ENCODE data around the gene IRF3. TPM values are rescaled to one million over a fixed set of nuclear protein-coding genes. Genes with fewer than 3 reads are reported as not detected.
A peak's percentile ranks its signal among the peaks of the same experiment; 100 is the strongest.

IRF3 gene, protein sequence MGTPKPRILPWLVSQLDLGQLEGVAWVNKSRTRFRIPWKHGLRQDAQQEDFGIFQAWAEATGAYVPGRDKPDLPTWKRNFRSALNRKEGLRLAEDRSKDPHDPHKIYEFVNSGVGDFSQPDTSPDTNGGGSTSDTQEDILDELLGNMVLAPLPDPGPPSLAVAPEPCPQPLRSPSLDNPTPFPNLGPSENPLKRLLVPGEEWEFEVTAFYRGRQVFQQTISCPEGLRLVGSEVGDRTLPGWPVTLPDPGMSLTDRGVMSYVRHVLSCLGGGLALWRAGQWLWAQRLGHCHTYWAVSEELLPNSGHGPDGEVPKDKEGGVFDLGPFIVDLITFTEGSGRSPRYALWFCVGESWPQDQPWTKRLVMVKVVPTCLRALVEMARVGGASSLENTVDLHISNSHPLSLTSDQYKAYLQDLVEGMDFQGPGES
- total RNA-seq (2014; rRNA removed; shearing (Covaris generic)), result 107 and 108 TPM in 2 replicates

DNA sequence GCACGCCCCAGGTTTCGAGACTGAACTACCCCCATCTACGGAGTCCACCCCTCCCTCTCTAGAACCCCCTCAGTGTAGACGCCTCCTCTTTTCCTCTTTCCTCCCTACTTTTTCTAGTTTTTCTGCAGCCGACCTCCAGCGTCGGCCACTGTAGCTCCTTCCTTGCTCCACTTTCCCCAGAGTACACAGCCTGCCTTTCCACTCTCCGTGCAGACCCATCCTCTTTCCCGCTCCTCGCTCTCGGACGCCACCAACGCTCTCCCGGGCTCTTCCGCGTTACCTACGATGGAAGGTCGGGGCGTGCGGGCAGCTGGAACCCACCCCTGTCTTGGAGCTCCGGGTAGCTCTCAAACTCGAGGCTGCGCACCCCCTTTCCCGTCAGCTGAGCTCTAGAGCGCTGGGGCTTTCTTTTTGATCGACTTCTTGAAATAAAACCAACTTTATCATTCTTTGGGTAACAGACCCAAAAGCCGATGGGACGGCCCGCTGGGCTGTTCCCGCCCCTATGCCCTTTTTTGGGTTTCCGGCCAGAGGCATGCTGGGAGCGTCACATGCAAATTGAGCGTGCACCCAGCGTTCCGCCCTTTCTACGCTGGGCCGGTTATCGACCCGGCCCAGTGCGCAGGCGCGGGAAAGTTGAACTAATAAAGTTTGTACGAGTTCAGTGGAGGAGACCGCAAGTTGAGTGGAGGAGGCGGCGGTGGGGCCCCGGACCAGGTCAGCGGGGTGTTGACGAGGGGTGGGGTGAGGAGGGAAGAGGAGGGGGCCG is at the start of gene IRF3, which contains the start of gene BCL2L12:
Gene IRF3 (minus strand): TSS at position 507 of the 769 bp plus-strand sequence. CDS start 1,019 bp downstream, outside the sequence.
Gene BCL2L12 (plus strand): TSS at position 583 of the 769 bp plus-strand sequence. CDS start 760 bp downstream, outside the sequence.
- DNase-seq, result peak; percentile 97
- Histone ChIP-seq H3K27me3 (ENCODE audit: control insufficient read depth, insufficient read depth, low read length) (no peaks in the 10 kb centered on the region), H3K4me3 (ENCODE audit: insufficient read depth, low read depth, low read length) (peak within 1 kb of the TSS; percentile 90), H3K36me3 (replicated peaks; ENCODE audit: control insufficient read depth, insufficient read depth, low read length) (peaks cover 29% of the 10 kb centered on the region)

DNA sequence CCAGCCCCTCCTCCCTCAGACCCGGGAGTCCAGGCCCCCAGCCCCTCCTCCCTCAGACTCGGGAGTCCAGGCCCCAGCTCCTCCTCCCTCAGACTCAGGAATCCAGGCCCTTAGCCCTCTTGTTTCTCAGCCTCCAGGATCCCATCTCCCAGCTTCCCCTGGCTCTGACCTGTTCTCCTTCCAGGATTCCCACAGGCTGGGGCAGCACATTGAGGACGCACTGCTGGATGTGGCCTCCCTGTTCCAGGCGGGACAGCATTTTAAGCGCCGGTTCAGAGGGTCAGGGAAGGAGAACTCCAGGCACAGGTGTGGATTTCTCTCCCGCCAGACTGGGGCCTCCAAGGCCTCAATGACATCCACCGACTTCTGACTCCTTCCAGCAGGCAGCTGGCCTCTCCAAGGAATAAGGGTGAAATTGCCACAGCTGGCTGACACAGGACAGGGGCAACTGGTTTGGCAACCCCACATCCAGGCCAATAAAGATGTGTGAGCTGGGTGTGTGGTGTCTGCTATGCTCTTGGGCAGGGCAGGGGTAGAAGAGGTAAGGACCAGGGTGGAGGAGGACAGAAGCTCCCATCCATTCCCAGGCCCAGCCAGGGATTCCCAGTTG is 47.7 kb upstream of the IRF3 start:
- H3K27me3 ChIP-seq (ENCODE audit: control insufficient read depth, insufficient read depth, low read length), result no peaks in the 10 kb centered on the region
- H3K4me3 ChIP-seq (ENCODE audit: insufficient read depth, low read depth, low read length), result no peak overlapping the region
- H3K36me3 ChIP-seq (replicated peaks; ENCODE audit: control insufficient read depth, insufficient read depth, low read length), result peaks cover 3% of the 10 kb centered on the region
- DNase-seq, result no peak

DNA sequence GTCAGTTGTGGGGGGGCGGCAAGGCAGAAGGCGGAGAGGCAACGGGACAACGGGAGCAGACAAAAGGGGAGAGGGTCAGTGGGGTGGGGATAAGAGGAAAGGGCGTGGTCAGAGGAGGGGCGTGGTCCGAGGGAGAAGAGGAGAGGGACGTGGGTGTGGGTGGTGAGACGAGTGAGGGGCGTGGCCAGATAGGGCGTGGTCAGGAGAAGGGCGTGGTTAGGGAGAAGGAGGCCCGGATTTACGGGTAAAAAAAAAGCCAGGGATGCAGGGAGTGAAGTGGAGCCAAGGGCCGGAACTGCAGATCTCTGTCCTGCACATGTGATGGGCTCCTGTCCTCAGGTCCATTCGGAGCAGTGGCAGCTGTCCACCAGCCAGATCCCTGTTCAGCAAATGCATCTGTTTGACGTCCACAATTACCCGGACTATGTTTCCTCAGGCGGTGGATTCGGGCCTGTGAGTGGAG is 46.8 kb upstream of the IRF3 start:
- peaks cover 3% of the 10 kb centered on the region for H3K36me3 ChIP-seq (replicated peaks; ENCODE audit: control insufficient read depth, insufficient read depth, low read length)
- H3K4me3 ChIP-seq (ENCODE audit: insufficient read depth, low read depth, low read length), result peak overlapping the region; percentile 25; the same call in 1 of the 2 replicates
- DNase-seq, result peak; percentile 92
- no peaks in the 10 kb centered on the region for H3K27me3 ChIP-seq (ENCODE audit: control insufficient read depth, insufficient read depth, low read length)

DNA sequence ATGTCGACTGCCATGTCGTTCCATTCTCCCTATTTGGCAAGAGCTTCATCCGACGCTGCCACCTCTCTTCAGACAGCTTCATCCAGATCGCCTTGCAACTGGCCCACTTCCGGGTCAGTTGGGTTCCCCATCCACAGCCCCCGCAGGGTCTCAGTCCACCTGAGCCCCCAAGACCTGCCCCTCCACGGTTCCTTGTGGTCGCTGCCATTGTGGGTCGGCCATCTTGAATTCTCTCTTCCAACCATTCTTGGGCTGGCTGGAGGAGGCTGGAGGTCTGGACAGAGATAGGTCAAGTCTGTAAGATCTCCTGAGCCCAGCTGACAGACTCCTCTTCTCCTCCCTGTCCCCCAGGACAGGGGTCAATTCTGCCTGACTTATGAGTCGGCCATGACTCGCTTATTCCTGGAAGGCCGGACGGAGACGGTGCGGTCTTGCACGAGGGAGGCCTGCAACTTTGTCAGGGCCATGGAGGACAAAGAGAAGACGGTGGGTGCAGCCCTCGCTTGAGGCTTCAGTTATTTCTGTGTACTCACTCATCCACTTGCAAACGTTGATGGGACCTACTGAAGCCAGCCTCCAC is 44.8 kb upstream of the IRF3 start:
- no peak for DNase-seq
- Histone ChIP-seq H3K27me3 (ENCODE audit: control insufficient read depth, insufficient read depth, low read length) (no peaks in the 10 kb centered on the region), H3K36me3 (replicated peaks; ENCODE audit: control insufficient read depth, insufficient read depth, low read length) (peaks cover 4% of the 10 kb centered on the region), H3K4me3 (ENCODE audit: insufficient read depth, low read depth, low read length) (no peak overlapping the region)

DNA sequence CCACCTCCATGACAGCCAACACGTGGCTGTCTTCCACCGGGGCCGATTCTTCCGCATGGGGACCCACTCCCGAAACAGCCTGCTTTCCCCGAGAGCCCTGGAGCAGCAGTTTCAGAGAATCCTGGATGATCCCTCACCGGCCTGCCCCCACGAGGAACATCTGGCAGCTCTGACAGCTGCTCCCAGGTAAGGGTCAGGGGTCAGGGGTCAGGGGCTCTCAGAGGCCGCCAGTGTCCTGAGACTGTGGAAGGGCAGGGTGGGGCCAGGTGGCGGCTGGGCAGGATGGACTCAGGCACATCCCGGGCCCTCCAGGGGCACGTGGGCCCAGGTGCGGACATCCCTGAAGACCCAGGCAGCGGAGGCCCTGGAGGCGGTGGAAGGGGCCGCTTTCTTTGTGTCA is 40.3 kb upstream of the IRF3 start:
- no peak overlapping the region for H3K4me3 ChIP-seq (ENCODE audit: insufficient read depth, low read depth, low read length)
- no peak for DNase-seq

DNA sequence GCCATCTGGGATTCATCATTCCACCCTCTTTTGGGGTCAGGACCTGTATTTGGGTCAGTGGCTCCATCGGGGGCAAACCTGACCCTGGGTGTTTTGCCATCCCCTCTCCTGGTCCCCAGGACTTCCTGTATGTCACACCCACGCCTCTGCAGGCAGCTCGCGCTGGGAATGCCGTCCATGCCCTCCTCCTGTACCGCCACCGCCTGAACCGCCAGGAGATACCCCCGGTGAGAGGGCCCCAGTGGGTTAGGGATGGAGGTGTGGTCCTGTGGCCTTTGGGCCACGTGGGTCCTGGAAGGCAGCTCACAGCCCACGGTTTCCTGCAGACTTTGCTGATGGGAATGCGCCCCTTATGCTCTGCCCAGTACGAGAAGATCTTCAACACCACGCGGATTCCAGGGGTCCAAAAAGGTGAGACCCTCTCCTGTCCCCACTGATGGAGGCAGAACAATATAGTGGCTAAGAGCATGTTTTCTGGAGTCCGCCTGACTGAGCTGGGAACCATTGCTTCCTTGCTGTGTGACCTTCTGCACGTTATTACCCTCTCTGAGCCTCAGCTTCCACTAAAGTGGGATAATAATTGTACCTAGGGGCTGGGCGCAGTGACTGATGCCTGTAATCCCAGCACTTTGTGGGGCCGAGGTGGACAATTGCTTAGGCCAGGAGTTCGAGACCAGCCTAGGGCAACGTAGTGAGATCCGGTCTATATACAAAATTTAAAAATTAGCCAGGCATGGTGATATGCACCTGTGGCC is 39.4 kb upstream of the IRF3 start:
- peaks cover 5% of the 10 kb centered on the region for H3K36me3 ChIP-seq (replicated peaks; ENCODE audit: control insufficient read depth, insufficient read depth, low read length)
- no peak for DNase-seq
- no peaks in the 10 kb centered on the region for H3K27me3 ChIP-seq (ENCODE audit: control insufficient read depth, insufficient read depth, low read length)
- H3K4me3 ChIP-seq (ENCODE audit: insufficient read depth, low read depth, low read length), result no peak overlapping the region

More for the DNA sequence above, 40.3 kb upstream of the IRF3 start:
- Histone ChIP-seq H3K36me3 (replicated peaks; ENCODE audit: control insufficient read depth, insufficient read depth, low read length) (peaks cover 5% of the 10 kb centered on the region), H3K27me3 (ENCODE audit: control insufficient read depth, insufficient read depth, low read length) (no peaks in the 10 kb centered on the region)

DNA sequence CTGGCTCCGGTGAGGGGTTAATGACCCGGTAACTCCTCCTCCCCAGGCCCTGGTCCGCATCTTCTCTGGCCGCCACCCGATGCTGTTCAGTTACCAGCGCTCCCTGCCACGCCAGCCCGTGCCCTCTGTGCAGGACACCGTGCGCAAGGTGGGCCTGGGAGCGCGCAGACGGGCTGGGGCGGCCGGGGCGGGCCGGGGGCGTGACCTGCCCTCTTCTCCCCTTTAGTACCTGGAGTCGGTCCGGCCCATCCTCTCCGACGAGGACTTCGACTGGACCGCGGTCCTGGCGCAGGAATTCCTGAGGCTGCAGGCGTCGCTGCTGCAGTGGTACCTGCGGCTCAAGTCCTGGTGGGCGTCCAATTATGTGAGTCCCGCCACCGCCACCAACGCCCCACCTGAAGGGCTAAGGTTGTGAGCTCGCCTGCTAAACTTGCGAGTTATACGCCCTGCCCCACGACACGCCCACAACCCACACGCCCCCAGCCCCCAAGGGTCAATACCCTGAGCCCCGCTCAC is 35.7 kb upstream of the IRF3 start:
- peak; percentile 35 for DNase-seq
- H3K4me3 ChIP-seq (ENCODE audit: insufficient read depth, low read depth, low read length), result no peak overlapping the region
- no peaks in the 10 kb centered on the region for H3K27me3 ChIP-seq (ENCODE audit: control insufficient read depth, insufficient read depth, low read length)
- H3K36me3 ChIP-seq (replicated peaks; ENCODE audit: control insufficient read depth, insufficient read depth, low read length), result peaks cover 8% of the 10 kb centered on the region

DNA sequence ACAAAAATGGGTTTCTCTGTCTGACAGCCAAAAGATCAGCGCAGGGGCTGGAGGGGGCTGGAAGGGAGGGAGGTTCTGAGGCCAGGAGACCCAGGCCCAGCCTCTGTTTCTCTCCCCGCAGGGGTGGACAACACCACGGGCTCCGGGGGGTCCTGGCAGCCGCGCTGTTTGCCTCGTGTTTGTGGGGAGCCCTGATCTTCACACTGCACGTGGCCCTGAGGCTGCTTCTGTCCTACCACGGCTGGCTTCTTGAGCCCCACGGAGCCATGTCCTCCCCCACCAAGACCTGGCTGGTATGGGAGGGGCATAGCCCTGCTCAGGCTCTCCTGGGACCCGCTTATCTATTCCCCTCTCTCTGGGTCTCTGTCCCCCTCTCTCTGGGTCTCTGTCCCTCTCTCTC is 34.9 kb upstream of the IRF3 start:
- no peak for DNase-seq
- Histone ChIP-seq H3K27me3 (ENCODE audit: control insufficient read depth, insufficient read depth, low read length) (no peaks in the 10 kb centered on the region), H3K36me3 (replicated peaks; ENCODE audit: control insufficient read depth, insufficient read depth, low read length) (peaks cover 7% of the 10 kb centered on the region), H3K4me3 (ENCODE audit: insufficient read depth, low read depth, low read length) (no peak overlapping the region)

DNA sequence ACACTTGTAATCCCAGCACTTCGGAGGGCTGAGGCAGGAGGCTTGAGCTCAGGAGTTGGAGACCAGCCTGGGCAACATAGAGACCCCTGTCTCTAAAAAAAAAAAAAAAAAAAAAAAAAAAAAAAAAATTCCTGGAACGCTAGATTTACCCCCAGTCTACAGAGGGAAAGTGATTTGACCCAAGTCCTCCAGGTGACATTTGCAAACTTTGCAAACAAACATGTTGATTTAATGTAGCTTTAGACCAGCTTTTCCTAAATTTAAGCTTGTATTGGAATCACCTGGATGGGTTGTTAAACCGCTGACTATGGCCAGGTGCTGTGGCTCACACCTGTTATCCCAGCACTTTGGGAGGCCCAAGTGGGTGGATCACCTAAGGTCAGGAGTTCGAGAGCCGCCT is 33.7 kb upstream of the IRF3 start:
- DNase-seq, result no peak
- H3K36me3 ChIP-seq (replicated peaks; ENCODE audit: control insufficient read depth, insufficient read depth, low read length), result peaks cover 4% of the 10 kb centered on the region
- H3K4me3 ChIP-seq (ENCODE audit: insufficient read depth, low read depth, low read length), result no peak overlapping the region
- no peaks in the 10 kb centered on the region for H3K27me3 ChIP-seq (ENCODE audit: control insufficient read depth, insufficient read depth, low read length)

DNA sequence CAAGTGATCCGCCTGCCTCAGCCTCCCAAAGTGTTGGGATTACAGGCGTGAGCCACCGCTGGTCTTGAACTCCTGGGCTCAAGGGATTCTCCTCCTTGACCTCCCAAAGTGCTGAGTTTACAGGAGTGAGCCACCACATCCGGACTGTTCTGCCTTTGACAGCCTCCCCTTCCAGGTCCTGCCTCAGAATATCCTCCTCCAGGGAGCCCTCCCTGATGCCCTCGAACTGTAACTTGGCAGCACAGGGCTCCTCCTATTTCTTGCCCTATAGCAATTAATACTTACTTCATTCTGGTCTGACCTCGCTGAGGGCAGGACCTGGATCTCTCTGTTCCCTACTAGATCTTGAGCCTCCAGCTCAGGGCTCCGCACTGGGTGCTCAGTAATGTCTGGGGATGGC is 31.2 kb upstream of the IRF3 start:
- H3K36me3 ChIP-seq (replicated peaks; ENCODE audit: control insufficient read depth, insufficient read depth, low read length), result peaks cover 6% of the 10 kb centered on the region
- DNase-seq, result no peak
- no peaks in the 10 kb centered on the region for H3K27me3 ChIP-seq (ENCODE audit: control insufficient read depth, insufficient read depth, low read length)
- H3K4me3 ChIP-seq (ENCODE audit: insufficient read depth, low read depth, low read length), result no peak overlapping the region

DNA sequence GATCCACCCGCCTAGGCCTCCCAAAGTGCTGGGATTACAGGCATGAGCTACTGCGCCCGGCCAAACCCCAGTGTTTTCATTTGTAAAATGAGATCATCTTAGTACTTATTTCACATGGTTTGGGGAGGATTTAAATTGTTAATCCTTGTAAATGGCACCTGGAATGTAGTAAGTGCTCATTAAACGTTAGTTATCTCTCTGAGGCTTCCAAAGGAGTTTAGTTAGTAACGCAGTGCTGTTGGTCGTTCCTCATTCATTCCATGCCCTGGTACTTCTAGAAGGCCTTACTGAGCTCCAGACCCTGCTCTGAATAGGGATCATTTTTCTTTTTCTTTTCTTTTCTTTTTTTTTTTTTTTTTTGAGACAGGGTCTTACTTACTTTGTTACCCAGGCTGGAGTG is 30.5 kb upstream of the IRF3 start:
- H3K4me3 ChIP-seq (ENCODE audit: insufficient read depth, low read depth, low read length), result no peak overlapping the region

DNA sequence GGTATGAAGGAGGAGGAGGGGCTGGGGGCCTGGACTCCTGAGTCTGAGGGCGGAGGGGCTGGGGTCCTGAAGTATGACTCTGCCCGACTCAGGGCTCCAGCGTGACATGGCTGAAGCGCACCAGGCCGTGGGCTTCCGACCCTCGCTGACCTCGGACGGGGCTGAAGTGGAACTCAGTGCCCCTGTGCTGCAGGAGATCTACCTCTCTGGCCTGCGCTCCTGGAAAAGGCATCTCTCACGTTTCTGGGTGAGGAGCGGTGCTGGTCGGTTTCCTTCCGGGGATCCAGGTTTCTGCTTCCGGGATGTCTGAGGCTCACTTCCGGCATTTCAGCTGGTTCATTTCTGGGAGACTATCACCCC is 26.5 kb upstream of the IRF3 start:
- DNase-seq, result peak; percentile 46
- no peaks in the 10 kb centered on the region for H3K27me3 ChIP-seq (ENCODE audit: control insufficient read depth, insufficient read depth, low read length)
- peaks cover 7% of the 10 kb centered on the region for H3K36me3 ChIP-seq (replicated peaks; ENCODE audit: control insufficient read depth, insufficient read depth, low read length)
- no peak overlapping the region for H3K4me3 ChIP-seq (ENCODE audit: insufficient read depth, low read depth, low read length)

More for the DNA sequence above, 30.5 kb upstream of the IRF3 start:
- no peak for DNase-seq
- peaks cover 6% of the 10 kb centered on the region for H3K36me3 ChIP-seq (replicated peaks; ENCODE audit: control insufficient read depth, insufficient read depth, low read length)
- no peaks in the 10 kb centered on the region for H3K27me3 ChIP-seq (ENCODE audit: control insufficient read depth, insufficient read depth, low read length)

DNA sequence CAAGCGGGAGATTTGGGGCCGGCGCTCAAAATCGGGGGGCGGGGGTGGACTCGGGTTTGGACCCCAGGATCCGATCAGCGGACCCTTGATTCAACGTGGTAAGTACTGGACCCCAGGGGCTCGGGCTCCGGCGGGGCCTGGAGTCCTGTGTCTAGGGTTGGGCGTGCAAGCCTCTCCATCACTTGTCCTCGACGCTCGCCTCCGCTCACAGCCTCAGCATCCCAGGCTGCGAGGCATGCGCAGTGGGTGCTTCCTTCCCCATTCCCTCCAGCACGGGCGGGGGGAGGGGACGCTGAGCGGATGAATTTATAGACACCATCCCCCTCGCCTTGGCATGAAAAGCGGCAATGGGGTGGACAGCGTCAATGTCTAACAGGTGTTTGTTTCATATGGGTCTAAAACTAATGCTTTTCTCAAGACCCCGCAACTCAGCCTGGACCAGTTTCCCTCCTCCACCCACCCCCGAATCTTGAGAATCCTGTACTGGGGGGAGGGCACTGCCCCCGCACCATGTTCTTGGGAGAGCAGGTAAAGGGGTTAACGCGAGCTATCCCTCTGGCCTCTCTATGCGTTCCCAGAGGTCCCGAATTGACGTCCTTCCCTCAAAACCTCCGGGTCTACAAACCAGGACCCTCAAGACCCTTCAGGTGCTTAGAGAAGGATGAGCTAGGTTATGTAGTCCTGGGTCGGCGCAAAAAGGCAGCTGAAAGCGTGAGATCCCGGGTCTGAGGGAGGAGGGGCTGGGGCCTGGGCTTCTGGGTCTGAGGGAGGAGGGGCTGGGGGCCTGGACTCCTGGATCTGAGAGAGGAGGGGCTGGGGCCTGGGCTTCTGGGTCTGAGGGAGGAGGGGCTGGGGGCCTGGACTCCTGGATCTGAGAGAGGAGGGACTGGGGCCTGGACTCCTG is 25.8 kb upstream of the IRF3 start:
- peak; percentile 92 for DNase-seq
- Histone ChIP-seq H3K4me3 (ENCODE audit: insufficient read depth, low read depth, low read length) (peak overlapping the region; percentile 74), H3K36me3 (replicated peaks; ENCODE audit: control insufficient read depth, insufficient read depth, low read length) (peaks cover 8% of the 10 kb centered on the region), H3K27me3 (ENCODE audit: control insufficient read depth, insufficient read depth, low read length) (no peaks in the 10 kb centered on the region)

All from H7 (cell line).